ENCODE results near the gene CNTN2. TPM values are rescaled to one million over a fixed set of nuclear protein-coding genes. Genes with fewer than 3 reads are reported as not detected.

Gene CNTN2
- total and polyA plus RNA-seq, 4 donors, result 0.01 to 0.48 (median 0.07) TPM

DNA sequence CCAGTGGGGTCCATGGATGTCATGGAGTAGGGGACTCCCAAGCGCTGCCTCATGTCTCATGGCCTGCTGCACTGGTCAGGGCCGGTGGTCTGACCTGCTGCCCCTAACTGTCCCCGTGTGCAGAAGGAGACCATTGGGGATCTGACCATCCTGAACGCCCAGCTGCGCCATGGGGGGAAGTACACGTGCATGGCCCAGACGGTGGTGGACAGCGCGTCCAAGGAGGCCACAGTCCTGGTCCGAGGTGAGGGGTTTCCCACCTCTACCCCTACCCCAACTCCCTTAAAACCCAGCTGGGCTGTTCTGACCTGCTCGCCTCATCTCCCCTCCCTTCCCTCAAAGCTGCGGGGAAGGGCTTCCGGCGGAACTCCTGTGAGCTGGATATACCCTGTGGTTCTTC, 22.7 kb downstream of the CNTN2 start:
- DNase-seq, result no peak
- H3K9ac ChIP-seq (ENCODE audit: insufficient read depth in 1 of 2, low read length in 2 of 2), result no peak overlapping the region
- no peaks in the 10 kb centered on the region for H3K36me3 ChIP-seq (ENCODE audit: control insufficient read depth in 4 of 4, insufficient read depth in 4 of 4, low read length in 4 of 4)
- TF ChIP-seq, protein P1, sequence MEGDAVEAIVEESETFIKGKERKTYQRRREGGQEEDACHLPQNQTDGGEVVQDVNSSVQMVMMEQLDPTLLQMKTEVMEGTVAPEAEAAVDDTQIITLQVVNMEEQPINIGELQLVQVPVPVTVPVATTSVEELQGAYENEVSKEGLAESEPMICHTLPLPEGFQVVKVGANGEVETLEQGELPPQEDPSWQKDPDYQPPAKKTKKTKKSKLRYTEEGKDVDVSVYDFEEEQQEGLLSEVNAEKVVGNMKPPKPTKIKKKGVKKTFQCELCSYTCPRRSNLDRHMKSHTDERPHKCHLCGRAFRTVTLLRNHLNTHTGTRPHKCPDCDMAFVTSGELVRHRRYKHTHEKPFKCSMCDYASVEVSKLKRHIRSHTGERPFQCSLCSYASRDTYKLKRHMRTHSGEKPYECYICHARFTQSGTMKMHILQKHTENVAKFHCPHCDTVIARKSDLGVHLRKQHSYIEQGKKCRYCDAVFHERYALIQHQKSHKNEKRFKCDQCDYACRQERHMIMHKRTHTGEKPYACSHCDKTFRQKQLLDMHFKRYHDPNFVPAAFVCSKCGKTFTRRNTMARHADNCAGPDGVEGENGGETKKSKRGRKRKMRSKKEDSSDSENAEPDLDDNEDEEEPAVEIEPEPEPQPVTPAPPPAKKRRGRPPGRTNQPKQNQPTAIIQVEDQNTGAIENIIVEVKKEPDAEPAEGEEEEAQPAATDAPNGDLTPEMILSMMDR (IDR thresholded peaks at IDR 0.05; ENCODE audit: control extremely low read depth, extremely low read depth), result no peak
- no peak for ATAC-seq (ENCODE audit: insufficient read depth, low FRiP score)
- H3K27me3 ChIP-seq (ENCODE audit: control insufficient read depth in 3 of 3, insufficient read depth in 3 of 3, low read length in 2 of 3), result no peaks in the 10 kb centered on the region
- WGBS, 2 donors, result 88 to 89% methylated on average over 14 of the region's 14 CpGs
- no peaks in the 10 kb centered on the region for H3K9me3 ChIP-seq (ENCODE audit: control insufficient read depth in 4 of 4, insufficient read depth in 3 of 4, low read length in 3 of 4)
- no peak overlapping the region for H3K27ac ChIP-seq (ENCODE audit: low read depth in 1 of 2, low read length in 1 of 2)
- H3K4me3 ChIP-seq, result no peak overlapping the region
- H3K4me1 ChIP-seq (ENCODE audit: control insufficient read depth in 5 of 5, insufficient read depth in 5 of 5, low read length in 5 of 5), result peaks cover 0 to 13% (median 0%) of the 10 kb centered on the region in 5 donors

DNA sequence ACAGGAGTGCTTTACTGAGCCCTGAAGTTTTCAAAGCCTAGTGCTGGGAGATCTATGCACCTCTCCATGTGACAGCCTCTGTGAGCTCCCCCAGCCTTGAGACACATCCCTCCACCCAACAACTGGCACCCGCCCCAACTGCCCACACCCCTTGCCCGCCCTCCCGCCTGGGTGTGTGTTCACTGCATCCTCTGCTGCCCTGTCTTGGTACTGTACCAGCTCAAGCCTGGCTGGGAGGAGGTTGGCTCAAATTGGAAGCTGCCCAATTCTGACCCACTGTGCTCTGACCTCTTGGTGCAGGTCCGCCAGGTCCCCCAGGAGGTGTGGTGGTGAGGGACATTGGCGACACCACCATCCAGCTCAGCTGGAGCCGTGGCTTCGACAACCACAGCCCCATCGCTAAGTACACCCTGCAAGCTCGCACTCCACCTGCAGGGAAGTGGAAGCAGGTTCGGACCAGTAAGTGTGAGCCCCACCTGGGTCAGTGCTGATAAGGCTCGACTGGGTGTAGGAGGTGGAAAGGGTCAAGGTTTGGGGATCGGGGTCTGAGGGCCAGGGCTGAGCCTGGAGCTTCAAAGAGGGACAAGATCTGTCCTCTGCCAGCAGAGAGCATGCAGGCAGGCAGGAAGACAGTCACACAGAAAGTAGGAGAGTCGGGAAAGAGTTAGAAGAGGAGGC, 23.3 kb downstream of the CNTN2 start:
- 65 to 76% methylated on average over 13 of the region's 13 CpGs for WGBS, 2 donors
- no peak for ATAC-seq (ENCODE audit: insufficient read depth, low FRiP score)
- H3K9ac ChIP-seq (ENCODE audit: insufficient read depth in 1 of 2, low read length in 2 of 2), result no peak overlapping the region
- TF ChIP-seq, protein P1 (IDR thresholded peaks at IDR 0.05; ENCODE audit: control extremely low read depth, extremely low read depth), result no peak
- H3K36me3 ChIP-seq (ENCODE audit: control insufficient read depth in 4 of 4, insufficient read depth in 4 of 4, low read length in 4 of 4), result no peaks in the 10 kb centered on the region
- H3K27me3 ChIP-seq (ENCODE audit: control insufficient read depth in 3 of 3, insufficient read depth in 3 of 3, low read length in 2 of 3), result no peaks in the 10 kb centered on the region
- H3K4me1 ChIP-seq (ENCODE audit: control insufficient read depth in 5 of 5, insufficient read depth in 5 of 5, low read length in 5 of 5), result peaks cover 0 to 11% (median 0%) of the 10 kb centered on the region in 5 donors
- no peak overlapping the region for H3K4me3 ChIP-seq
- H3K9me3 ChIP-seq (ENCODE audit: control insufficient read depth in 4 of 4, insufficient read depth in 3 of 4, low read length in 3 of 4), result no peaks in the 10 kb centered on the region
- no peak for DNase-seq
- no peak overlapping the region for H3K27ac ChIP-seq (ENCODE audit: low read depth in 1 of 2, low read length in 1 of 2)

DNA sequence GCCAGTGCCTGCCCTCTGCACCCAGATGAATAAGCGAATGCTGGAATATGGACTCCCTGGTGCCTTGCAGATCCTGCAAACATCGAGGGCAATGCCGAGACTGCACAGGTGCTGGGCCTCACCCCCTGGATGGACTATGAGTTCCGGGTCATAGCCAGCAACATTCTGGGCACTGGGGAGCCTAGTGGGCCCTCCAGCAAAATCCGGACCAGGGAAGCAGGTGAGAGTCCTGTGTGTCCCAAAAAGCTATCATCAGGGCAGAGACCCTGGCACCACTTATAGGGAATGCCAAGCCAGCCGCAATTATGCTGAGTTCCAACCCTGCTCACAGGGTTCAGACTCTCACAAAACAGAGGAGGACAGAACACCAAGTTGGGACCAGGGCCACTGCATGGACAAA, 24.0 kb downstream of the CNTN2 start:
- no peak for ATAC-seq (ENCODE audit: insufficient read depth, low FRiP score)
- peaks cover 0 to 9% (median 0%) of the 10 kb centered on the region in 5 donors for H3K4me1 ChIP-seq (ENCODE audit: control insufficient read depth in 5 of 5, insufficient read depth in 5 of 5, low read length in 5 of 5)
- no peaks in the 10 kb centered on the region for H3K36me3 ChIP-seq (ENCODE audit: control insufficient read depth in 4 of 4, insufficient read depth in 4 of 4, low read length in 4 of 4)
- H3K9ac ChIP-seq (ENCODE audit: insufficient read depth in 1 of 2, low read length in 2 of 2), result no peak overlapping the region
- H3K27me3 ChIP-seq (ENCODE audit: control insufficient read depth in 3 of 3, insufficient read depth in 3 of 3, low read length in 2 of 3), result no peaks in the 10 kb centered on the region
- no peaks in the 10 kb centered on the region for H3K9me3 ChIP-seq (ENCODE audit: control insufficient read depth in 4 of 4, insufficient read depth in 3 of 4, low read length in 3 of 4)
- no peak for DNase-seq
- TF ChIP-seq, protein P1 (IDR thresholded peaks at IDR 0.05; ENCODE audit: control extremely low read depth, extremely low read depth), result no peak
- no peak overlapping the region for H3K4me3 ChIP-seq
- 94 to 95% methylated on average over 6 of the region's 6 CpGs for WGBS, 2 donors
- H3K27ac ChIP-seq (ENCODE audit: low read depth in 1 of 2, low read length in 1 of 2), result no peak overlapping the region

DNA sequence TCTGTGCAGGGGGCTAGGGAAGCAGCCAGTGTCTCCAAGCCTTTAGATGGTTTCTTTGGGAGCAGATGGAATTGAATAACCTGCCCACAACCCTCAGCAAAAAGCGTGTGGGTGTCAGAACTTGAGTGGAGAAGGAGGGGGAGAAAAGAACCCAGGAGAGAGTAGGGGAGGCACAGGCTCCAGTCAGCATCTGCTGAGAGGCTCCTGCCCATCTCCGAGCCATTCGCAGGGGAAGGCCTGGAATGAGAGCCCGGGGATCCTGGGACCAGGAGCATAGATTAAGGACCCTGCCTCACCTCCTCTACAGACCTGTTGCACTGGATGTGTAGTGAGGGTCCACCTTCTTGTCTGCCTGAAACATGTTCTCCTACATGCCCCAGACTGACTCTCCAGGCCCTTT, 25.0 kb downstream of the CNTN2 start:
- Histone ChIP-seq H3K9ac (ENCODE audit: insufficient read depth in 1 of 2, low read length in 2 of 2) (no peak overlapping the region), H3K27ac (ENCODE audit: low read depth in 1 of 2, low read length in 1 of 2) (no peak overlapping the region), H3K4me3 (no peak overlapping the region), H3K4me1 (ENCODE audit: control insufficient read depth in 5 of 5, insufficient read depth in 5 of 5, low read length in 5 of 5) (peaks cover 0 to 9% (median 0%) of the 10 kb centered on the region in 5 donors), H3K9me3 (ENCODE audit: control insufficient read depth in 4 of 4, insufficient read depth in 3 of 4, low read length in 3 of 4) (no peaks in the 10 kb centered on the region), H3K36me3 (ENCODE audit: control insufficient read depth in 4 of 4, insufficient read depth in 4 of 4, low read length in 4 of 4) (no peaks in the 10 kb centered on the region), H3K27me3 (ENCODE audit: control insufficient read depth in 3 of 3, insufficient read depth in 3 of 3, low read length in 2 of 3) (no peaks in the 10 kb centered on the region)
- no peak for ATAC-seq (ENCODE audit: insufficient read depth, low FRiP score)
- WGBS, 2 donors, result 91 to 98% methylated on average over 4 of the region's 4 CpGs
- DNase-seq, result no peak
- TF ChIP-seq, protein P1 (IDR thresholded peaks at IDR 0.05; ENCODE audit: control extremely low read depth, extremely low read depth), result no peak

Measured in lung (tissue), 12 donors.